ENCODE results near the gene EN2.

DNA sequence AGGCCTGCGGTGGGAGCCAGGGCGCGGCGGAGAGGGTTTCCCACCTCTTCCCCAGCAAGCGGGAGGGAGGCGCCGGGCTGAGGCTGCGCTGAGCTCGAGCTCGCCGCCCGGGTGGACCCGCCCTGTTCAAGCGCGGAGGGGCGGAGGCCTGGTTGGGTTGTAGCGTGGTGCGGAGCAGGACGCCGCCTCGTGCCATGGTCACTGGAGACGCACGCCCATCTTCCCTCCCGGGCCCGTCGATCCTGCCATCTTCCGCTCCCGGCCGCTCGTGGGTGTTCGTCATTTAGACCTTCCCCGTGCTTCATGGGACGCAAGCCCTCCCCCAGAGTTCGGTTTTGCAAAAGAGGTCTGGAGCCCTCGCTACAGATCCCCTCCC lies 9.3 kb upstream of the EN2 start:
- no peak for TF ChIP-seq EZH2 (IDR thresholded peaks at IDR 0.05; ENCODE audit: low read depth)
- TF ChIP-seq CTCF (conservative IDR thresholded peaks at IDR 0.05), result no peak
